ENCODE results near the gene BCAS4. TPM values are rescaled to one million over a fixed set of nuclear protein-coding genes. Genes with fewer than 3 reads are reported as not detected.

Gene BCAS4
- total RNA-seq, 1 experiment from 2014 or later: 4.4 TPM

DNA sequence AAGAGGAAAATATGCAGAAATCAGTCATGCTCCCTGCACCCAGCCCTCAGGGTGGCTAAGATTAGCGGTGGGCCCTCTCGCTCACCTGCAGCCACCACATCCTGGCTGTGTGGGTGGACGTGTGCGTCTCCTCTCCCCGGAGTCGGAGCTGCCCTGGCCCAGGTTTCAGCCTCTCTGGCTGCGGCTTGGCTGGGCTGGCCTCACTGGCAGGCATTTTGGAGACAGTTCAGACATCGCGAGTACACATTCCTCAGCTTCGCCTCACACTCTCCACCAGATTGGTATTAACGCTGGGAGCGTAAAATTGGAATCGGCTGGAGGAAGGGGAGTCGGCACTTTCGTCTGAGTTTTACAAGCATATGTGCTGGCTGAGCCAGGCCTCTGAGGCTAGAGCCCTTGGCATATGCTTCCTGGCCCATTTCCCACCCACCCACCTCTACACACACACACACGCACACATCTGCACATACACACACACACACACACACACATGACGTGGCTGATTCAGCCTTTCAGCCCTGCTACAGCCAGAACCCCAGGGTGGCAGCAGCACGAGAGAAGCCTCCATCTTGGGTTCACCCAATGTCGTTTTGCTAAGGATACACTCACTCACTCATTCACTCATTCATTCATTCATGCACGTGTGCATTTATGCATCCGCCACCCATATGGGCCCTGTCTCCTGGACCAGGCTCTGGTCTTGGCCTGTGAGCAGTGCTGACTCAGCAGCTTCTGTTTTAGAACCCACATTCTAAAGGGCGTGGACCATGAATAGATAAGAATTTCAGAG lies 42.9 kb downstream of the BCAS4 start:
- in situ Hi-C loops (cut with HindIII; ENCODE audit: low pct_unique_long_range_greater_than_20kb, low sequenced_read_pairs): no loop called here
- no peak for DNase-seq (ENCODE audit: low read depth, low spot score)

DNA sequence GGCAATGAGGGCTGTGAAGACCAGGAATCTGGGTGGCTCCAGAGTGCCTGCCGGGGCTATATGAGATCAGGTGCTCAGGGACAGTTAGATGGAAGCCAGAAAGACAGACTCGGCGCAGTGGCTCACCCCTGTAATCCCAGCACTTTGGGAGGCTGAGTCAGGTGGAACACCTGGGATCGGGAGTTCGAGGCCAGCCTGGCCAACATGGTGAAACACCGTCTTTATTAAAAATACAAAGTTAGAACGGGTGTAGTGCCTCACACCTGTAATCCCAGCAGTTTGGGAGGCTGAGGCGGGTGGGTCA lies 43.4 kb downstream of the BCAS4 start:
- in situ Hi-C loops (cut with HindIII; ENCODE audit: low pct_unique_long_range_greater_than_20kb, low sequenced_read_pairs): no loop called here
- DNase-seq (ENCODE audit: low read depth, low spot score): no peak

DNA sequence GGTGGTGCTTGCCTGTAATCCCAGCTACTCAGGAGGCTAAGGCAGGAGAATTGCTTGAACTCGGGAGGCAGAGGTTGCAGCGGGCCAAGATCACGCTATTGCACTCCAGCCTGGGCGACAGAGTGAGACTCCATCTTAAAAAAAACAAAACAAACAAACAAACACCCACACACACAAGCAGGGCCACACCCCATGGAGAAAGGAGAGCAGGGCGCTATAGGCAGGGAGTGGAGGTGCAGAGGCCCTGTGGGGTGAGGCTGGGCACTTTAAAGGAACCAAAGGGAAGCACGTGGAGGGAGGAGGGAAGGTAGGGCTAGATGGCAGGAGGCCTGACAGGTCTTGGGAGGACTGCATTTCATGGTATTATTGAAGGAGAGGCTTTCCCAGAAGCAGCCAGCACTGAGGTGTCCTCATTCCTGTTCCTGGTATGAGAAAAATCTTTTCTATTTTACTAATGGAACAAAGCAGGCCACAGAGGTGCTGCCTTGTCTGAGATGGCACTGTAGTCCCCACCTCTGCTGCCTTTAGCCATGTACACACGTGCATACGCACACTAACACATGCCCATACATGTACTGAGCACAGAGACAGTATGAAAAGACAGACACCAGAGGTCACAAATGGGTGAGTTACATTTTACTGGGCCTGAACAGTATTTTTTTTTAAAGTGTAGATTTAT lies 44.0 kb downstream of the BCAS4 start:
- no peak for DNase-seq (ENCODE audit: low read depth, low spot score)
- in situ Hi-C loops (cut with HindIII; ENCODE audit: low pct_unique_long_range_greater_than_20kb, low sequenced_read_pairs): no loop called here

DNA sequence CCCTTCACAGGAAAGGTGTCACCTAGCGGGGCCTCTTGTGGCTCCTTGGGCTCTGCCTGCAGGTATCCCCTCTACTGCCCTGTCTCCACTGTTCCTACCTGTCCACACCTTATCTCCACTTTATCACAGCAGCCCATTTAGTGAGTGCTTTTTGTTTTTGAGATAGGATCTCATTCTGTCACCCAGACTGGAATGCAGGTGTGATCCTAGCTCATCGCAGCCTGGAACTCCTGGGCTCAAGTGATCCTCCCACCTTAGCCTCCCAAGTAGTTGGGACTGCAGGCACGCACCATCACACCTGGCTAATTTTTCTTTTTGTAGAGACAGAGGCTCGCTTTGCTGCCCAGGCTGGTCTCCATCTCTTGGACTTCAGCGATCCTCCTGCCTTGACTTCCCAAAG lies 48.0 kb downstream of the BCAS4 start:
- no peak for DNase-seq (ENCODE audit: low read depth, low spot score)
- in situ Hi-C loops (cut with HindIII; ENCODE audit: low pct_unique_long_range_greater_than_20kb, low sequenced_read_pairs): no loop called here

DNA sequence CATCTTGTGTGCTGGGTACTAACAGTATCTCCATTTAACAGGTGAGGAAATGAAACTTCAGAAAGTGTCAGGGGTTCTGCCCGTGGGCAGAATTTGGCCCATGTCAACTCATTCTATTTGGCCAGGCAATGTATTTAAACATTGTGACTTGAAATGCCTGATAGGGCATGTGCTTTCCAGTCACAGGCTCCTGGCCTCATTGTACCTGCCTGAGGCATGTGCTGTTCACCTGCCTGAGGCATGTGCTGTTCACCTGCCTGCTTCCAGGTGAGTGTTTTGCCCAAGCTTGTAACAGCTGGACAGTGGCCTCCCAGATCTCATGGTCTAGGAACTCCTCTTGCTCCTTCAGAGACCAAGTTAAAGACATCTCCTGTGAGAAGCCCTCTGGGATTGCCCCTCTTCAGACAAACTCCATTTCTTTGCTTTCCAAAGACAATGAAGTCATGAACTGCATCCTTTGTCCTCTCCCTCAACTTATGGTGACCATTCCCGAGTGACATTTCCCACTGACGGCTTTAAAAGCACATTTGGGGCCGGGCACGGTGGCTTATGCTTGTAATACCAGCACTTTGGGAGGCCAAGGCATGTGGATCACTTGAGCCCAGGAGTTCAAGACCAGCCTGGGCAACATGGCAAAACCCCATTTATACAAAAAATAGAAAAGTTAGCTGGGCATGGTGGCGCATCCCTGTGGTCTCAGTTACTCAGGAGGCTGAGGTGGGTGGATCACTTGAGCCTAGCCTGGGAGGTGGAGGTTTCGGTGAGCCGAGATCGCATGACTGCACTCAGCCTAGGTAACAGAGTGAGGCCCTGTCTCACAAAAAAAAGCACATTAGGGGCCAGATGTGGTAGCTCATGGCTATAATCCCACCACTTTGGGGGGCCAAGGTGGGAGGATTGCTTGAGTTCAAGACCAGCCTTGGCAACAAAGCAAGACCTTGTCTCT lies 48.7 kb downstream of the BCAS4 start:
- no peak for DNase-seq (ENCODE audit: low read depth, low spot score)
- in situ Hi-C loops (cut with HindIII; ENCODE audit: low pct_unique_long_range_greater_than_20kb, low sequenced_read_pairs): no loop called here

DNA sequence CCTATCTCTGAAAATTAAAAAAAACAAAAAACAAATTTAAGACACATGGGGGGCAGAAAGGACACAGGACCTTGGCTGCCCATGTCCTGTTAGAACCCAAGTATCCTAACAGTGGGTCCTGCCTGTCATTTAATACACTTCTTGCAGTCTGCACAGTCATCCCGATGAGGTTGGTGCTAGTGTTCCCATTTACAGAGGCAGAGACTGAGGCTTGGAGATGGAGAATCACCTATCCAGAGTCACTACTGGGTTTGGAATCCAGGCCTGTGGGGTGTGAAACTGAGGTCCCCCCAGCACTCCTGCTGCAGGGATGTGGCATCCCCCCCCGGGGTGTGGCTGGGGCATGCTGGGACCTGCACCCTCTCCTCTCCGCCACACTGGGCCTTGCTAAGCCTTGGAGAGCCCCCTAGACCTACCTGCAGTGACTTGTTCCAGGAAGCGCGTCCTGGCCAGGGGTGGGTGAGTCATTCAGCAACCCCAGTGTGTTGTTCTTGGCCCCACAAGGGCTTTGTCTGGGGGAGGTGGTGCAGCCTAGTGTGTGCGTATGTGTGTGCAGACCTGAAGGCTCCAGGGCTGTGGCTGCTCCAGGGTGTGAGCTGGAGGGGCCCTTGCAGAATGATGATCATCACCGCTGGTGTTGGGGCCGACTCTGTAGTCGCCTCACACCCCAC lies 49.7 kb downstream of the BCAS4 start:
- in situ Hi-C loops (cut with HindIII; ENCODE audit: low pct_unique_long_range_greater_than_20kb, low sequenced_read_pairs): no loop called here
- DNase-seq (ENCODE audit: low read depth, low spot score): no peak

DNA sequence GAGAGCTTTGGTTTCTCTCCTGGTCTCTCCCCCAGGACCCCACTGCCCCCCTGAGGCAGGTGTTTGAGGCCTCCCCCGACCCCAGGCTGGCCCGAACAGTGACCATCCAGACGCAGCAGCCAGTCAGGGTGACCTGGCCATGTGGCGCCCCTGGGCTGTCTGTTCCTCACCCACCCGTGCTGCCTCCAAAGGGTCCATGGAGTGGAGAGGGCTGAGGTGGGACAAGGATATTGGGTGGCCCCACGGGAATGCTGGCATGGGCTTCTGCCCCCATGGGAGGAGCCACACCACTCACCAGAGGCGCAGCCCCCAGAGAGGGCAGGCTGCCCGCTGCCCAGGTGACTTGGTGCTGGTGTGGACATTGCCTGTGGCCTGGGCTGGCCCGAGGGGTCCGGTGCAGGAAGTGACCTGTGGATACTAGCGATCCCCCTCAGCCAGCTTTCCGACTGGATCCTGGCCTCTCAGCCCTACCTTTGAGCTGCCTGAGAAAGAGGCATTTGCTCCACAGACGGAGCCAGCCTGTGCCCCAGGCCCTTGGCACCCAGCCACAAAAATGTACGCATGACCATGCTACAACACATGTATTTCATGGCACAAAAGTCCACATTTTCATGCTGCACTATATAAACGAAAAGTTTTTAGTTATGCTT lies 50.8 kb downstream of the BCAS4 start:
- in situ Hi-C loops (cut with HindIII; ENCODE audit: low pct_unique_long_range_greater_than_20kb, low sequenced_read_pairs): no loop called here
- peak; percentile 15 for DNase-seq (ENCODE audit: low read depth, low spot score)

DNA sequence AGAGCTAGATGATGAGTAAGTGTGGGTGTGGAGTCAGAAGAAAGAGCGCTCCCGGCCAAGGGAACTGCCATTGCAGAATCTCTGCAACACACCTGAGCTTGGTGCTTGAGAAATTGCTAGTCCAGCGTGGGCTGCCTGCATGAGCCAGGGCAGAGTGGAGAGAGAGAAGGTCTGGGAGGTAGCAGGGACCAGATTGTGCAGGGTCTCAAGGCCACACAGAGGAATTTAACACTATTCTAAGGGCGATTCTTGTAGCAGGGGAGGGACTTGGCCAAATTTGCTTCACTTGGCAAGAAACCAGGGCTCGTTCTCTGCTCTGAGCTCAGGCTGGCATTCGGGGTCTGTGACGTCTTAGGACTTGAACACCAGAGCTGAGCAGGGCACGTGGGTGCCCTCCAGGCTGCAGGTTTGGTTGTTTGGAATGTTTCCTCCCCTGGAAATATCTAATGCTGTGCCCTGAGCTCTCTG lies 53.5 kb downstream of the BCAS4 start:
- DNase-seq (ENCODE audit: low read depth, low spot score): peak; percentile 15

DNA sequence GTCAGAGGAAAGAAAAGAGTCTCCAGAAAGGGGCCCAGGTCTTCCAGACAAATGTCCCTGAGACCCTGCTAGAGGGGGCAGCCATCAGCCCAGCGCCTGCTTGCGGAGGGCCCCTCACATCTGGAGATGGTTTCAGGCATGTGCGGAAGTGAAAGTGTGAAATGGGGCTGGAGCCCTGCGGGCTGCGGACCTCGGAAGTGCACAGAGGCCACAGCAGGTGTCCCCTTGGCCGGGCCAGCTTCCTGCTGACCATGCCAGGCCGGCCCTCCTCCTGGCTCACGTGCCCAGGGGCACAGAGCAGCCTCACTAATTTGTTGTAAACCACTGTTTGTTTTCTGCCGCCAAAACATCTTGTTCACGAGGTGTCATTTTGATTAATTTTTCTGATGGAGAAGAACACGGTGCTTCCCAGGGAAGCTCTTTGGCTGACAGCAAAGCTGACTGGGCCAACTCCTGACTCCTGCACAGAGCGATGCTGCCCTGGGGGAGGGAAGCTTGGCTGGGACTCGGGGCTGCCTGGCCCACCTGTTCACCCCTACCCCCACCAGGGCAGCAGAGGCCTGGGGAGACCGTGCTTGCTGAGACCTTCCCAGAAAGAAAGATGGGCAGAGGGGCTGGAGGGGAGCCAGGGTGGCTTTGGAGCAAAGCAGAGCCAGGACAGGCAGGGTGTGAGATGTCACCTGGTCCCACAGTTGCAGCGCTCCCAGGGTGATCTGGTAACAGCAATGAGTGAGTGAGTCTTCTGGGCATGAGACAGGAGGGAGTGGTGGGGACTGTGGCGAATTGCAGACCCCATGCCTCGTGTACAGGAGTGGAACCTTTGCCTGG lies 54.2 kb downstream of the BCAS4 start:
- DNase-seq (ENCODE audit: low read depth, low spot score): no peak
- in situ Hi-C loops (cut with HindIII; ENCODE audit: low pct_unique_long_range_greater_than_20kb, low sequenced_read_pairs): no loop called here

More for the DNA sequence above, 53.5 kb downstream of the BCAS4 start:
- in situ Hi-C loops (cut with HindIII; ENCODE audit: low pct_unique_long_range_greater_than_20kb, low sequenced_read_pairs): no loop called here

DNA sequence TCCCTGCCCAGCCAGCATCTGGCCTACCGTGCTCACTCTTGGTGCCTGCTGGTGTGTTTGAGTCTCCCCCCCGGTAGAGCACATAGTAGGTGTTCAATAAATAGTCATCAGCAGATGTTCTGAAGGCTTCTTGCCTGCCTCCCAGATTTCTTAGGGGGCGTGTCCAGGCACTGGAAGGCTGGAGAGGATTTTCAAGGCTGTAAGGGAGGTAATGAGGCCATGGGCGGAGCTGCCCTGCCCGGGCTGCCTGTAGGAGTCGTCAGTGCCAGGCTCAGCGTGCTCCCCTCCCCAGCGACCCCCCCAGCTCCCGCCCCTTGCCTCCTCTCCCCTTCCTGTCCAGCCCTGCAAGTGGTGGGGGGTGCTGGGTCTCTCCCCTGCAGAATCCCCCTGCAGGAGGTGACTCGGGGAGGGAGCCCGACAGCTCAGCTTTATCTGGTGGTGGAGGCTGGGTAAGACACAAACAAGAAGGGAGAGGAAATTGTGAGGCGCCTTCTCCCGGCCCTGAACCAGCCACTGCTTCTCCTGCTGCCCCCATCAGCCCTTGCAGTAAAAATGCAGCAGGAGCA lies 55.9 kb downstream of the BCAS4 start:
- in situ Hi-C loops (cut with HindIII; ENCODE audit: low pct_unique_long_range_greater_than_20kb, low sequenced_read_pairs): no loop called here
- DNase-seq (ENCODE audit: low read depth, low spot score): no peak

DNA sequence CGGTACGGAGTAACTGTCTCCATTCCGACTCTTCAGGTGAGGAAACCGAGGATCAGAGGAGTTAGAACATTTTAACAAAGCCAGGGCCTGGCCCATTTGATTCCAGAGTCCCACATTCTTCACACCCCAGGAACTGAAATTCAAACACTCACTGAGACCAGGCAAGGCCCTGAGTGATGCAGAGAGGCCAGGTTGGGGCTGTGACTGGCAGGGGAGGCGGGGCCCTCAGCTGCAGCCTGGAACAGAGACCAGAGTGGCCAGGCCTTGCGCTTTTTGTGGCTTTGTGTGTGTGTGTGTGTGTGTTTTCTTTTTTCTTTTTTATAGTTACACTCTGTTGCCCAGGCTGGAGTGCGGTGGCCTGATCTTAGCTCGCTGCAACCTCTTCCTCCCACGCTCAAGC lies 57.2 kb downstream of the BCAS4 start:
- in situ Hi-C loops (cut with HindIII; ENCODE audit: low pct_unique_long_range_greater_than_20kb, low sequenced_read_pairs): no loop called here
- DNase-seq (ENCODE audit: low read depth, low spot score): no peak

DNA sequence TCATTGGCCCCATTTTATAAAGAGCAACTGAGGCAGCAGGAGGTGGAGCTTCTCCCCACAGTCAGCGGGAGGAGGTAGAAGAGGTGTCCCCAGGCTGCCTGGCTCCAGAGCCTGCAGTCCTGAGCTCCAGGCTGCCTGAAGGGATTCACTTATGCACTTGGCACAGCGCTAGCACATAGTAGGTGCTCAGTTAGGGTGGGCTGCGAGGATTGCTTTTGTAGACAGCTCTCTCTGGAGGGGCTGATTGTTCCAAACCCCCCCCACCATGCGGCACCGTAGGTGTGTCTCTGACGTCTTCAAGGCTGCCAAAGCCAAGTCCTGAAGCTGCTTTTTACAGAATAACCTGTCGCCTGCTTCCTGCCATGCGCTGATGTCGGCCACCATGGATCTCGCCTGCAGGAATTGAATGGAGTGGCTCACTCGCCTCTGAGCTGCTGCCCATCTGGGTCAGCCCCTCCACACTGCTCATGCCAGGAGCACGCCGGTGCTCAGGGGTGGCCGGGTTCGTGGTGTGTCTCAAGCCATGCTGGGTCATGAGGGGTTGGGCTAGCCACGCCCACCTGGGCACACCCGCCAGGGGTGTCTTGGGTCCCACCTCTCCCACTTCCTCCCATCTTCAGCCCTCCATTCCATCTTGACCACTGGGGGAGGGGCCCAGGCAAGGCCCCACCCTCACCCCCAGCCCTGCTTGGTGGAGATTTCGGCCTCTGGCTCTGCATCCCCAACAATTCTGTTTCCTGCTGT lies 59.8 kb downstream of the BCAS4 start:
- DNase-seq (ENCODE audit: low read depth, low spot score): no peak
- in situ Hi-C loops (cut with HindIII; ENCODE audit: low pct_unique_long_range_greater_than_20kb, low sequenced_read_pairs): no loop called here

DNA sequence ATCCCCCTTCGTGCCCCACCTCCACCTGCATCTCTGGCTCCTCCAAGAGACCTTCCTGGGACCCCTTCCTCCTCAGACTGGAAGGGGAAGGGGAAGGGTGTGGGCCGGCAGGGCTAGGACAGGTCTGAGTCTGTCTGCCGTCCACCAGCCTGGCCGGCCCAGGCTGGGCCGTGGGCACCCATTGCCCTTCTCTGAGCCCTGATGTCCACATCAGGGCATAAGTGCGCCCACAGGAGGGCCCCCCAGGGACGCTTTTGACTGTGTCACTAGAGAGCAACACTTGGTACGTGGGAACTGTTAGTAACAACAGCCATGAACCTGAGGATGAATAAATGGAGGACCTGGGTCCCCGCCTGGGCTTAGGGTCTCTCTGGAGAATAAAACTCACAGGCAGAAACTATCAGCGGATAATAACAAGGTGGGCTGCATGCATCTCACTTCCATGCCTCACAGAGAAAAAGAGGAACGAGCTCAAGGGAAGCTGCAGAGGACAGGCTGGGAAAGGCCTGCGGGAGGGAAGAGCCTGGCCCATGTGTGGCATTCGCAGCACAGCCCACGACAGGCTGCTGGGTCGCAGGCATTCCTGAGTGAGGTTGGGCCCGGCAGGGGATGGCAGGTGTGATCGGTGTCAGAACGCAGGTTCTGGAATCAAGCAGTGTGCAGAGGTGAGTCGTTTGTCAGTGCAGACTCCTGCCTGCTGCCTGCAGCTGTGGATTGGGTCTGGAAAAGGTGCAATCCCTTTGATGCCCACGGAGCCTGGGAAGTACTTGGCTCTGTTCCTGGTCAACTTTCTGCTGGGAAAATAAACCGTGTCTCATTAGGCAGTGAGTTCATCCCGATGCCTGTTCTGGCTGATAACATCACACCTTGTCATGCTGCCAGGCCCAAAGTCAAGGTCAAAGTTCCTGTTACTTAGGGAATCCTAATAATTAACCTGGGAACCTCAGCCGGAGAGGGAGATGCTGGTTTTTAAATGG lies 60.9 kb downstream of the BCAS4 start:
- DNase-seq (ENCODE audit: low read depth, low spot score): no peak
- in situ Hi-C loops (cut with HindIII; ENCODE audit: low pct_unique_long_range_greater_than_20kb, low sequenced_read_pairs): no loop called here

DNA sequence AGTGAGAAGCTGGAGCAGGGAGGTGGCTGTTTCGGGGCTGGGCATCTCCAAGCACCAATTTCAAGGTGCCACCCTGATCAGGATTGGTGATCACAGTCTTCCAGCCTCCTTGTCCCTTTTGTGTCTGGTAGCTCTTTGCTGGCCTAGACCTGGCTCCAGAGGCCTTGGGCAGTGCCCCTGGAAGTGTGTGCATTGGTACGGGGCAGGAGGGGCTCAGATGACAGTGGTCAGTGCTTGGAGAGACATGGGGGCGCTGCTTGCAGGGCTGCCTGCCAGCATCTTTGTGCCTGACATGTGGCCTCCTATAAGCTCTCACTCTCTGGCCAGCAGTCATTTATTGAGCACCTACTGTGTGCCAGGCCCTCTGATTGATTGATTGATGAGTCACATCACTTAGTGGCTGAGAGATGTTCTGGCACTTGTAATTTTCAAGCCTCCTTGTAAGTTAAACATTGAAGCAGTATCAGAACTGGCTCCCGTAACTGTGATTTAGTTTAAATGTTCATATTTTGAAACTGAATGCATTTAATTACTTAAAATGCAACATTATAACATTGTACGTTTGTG lies 61.7 kb downstream of the BCAS4 start:
- in situ Hi-C loops (cut with HindIII; ENCODE audit: low pct_unique_long_range_greater_than_20kb, low sequenced_read_pairs): no loop called here

More for the DNA sequence above, 61.7 kb downstream of the BCAS4 start:
- DNase-seq (ENCODE audit: low read depth, low spot score): no peak
